ENCODE data around the gene TMEM132D. TPM values are rescaled to one million over a fixed set of nuclear protein-coding genes. Genes with fewer than 3 reads are reported as not detected.
"Not testable (repeated sequence)": the region's sequence is repeated elsewhere in the genome, so short reads cannot be mapped to it uniquely, and the experiment has no call there.

TMEM132D gene
- total RNA-seq, 1 donor: not detected

- Histone ChIP-seq H3K9me3 (ENCODE audit: low read depth, low read length) (peaks cover 2% of the 10 kb centered on the region), H3K4me1 (ENCODE audit: insufficient read depth, low read length) (no peaks in the 10 kb centered on the region), H3K27ac (ENCODE audit: low read depth, low read length) (no peak overlapping the region), H3K4me2 (ENCODE audit: insufficient read depth, low read length) (no peak overlapping the region), H3K36me3 (ENCODE audit: insufficient read depth, low read length) (no peaks in the 10 kb centered on the region), H3K79me2 (ENCODE audit: insufficient read depth, low read length) (no peaks in the 10 kb centered on the region), H3K4me3 (ENCODE audit: insufficient read depth, low read length) (no peak overlapping the region), H4K20me1 (ENCODE audit: insufficient read depth, low read length) (no peaks in the 10 kb centered on the region), H2AFZ (ENCODE audit: low read length) (no peak overlapping the region), H3K27me3 (ENCODE audit: insufficient read depth, low read length) (no peaks in the 10 kb centered on the region)
- TF ChIP-seq, protein P1, sequence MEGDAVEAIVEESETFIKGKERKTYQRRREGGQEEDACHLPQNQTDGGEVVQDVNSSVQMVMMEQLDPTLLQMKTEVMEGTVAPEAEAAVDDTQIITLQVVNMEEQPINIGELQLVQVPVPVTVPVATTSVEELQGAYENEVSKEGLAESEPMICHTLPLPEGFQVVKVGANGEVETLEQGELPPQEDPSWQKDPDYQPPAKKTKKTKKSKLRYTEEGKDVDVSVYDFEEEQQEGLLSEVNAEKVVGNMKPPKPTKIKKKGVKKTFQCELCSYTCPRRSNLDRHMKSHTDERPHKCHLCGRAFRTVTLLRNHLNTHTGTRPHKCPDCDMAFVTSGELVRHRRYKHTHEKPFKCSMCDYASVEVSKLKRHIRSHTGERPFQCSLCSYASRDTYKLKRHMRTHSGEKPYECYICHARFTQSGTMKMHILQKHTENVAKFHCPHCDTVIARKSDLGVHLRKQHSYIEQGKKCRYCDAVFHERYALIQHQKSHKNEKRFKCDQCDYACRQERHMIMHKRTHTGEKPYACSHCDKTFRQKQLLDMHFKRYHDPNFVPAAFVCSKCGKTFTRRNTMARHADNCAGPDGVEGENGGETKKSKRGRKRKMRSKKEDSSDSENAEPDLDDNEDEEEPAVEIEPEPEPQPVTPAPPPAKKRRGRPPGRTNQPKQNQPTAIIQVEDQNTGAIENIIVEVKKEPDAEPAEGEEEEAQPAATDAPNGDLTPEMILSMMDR (IDR thresholded peaks at IDR 0.05; ENCODE audit: extremely low read depth, low read depth, low read length): no peak
- DNase-seq (ENCODE audit: insufficient read length, low spot score, missing footprints): no peak
Observed at GRCh38 chr12:129544716-129545115, 359.1 kb downstream of the TMEM132D start.

DNA sequence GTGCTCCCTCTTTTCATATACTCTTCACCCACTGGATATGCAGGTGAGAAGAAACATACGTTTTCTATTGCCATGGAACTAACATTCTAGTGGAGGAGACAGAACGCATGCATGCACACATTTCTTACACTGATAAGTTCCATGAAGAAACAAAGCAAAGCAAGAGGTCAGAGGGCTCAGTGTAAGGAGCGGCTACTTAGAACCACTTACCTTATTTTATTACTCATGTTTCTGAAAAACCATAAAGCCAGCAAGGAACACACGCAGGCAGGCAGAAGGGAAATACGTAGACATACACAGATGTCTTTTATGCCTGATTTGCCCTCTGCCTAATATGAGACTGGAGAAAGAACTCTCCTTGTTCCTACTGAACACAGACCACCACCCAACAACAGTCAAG is 362.9 kb downstream of the TMEM132D start:
- Histone ChIP-seq H2AFZ (ENCODE audit: low read length) (no peak overlapping the region), H3K4me1 (ENCODE audit: insufficient read depth, low read length) (no peaks in the 10 kb centered on the region), H3K4me3 (ENCODE audit: insufficient read depth, low read length) (no peak overlapping the region), H3K27me3 (ENCODE audit: insufficient read depth, low read length) (no peaks in the 10 kb centered on the region), H3K36me3 (ENCODE audit: insufficient read depth, low read length) (no peaks in the 10 kb centered on the region), H4K20me1 (ENCODE audit: insufficient read depth, low read length) (no peaks in the 10 kb centered on the region), H3K9me3 (ENCODE audit: low read depth, low read length) (peaks cover 2% of the 10 kb centered on the region), H3K27ac (ENCODE audit: low read depth, low read length) (no peak overlapping the region), H3K79me2 (ENCODE audit: insufficient read depth, low read length) (no peaks in the 10 kb centered on the region), H3K4me2 (ENCODE audit: insufficient read depth, low read length) (no peak overlapping the region)
- DNase-seq (ENCODE audit: insufficient read length, low spot score, missing footprints): no peak
- TF ChIP-seq, protein P1 (IDR thresholded peaks at IDR 0.05; ENCODE audit: extremely low read depth, low read depth, low read length): no peak

- Histone ChIP-seq H3K27ac (ENCODE audit: low read depth, low read length) (no peak overlapping the region), H4K20me1 (ENCODE audit: insufficient read depth, low read length) (no peaks in the 10 kb centered on the region), H3K9me3 (ENCODE audit: low read depth, low read length) (peaks cover 2% of the 10 kb centered on the region), H3K27me3 (ENCODE audit: insufficient read depth, low read length) (no peaks in the 10 kb centered on the region), H3K4me1 (ENCODE audit: insufficient read depth, low read length) (no peaks in the 10 kb centered on the region), H3K4me2 (ENCODE audit: insufficient read depth, low read length) (no peak overlapping the region), H3K79me2 (ENCODE audit: insufficient read depth, low read length) (no peaks in the 10 kb centered on the region), H3K4me3 (ENCODE audit: insufficient read depth, low read length) (no peak overlapping the region), H2AFZ (ENCODE audit: low read length) (no peak overlapping the region), H3K36me3 (ENCODE audit: insufficient read depth, low read length) (no peaks in the 10 kb centered on the region)
- TF ChIP-seq, protein P1 (IDR thresholded peaks at IDR 0.05; ENCODE audit: extremely low read depth, low read depth, low read length): no peak
- no peak for DNase-seq (ENCODE audit: insufficient read length, low spot score, missing footprints)
Observed at GRCh38 chr12:129540249-129540648, 363.6 kb downstream of the TMEM132D start.

DNA sequence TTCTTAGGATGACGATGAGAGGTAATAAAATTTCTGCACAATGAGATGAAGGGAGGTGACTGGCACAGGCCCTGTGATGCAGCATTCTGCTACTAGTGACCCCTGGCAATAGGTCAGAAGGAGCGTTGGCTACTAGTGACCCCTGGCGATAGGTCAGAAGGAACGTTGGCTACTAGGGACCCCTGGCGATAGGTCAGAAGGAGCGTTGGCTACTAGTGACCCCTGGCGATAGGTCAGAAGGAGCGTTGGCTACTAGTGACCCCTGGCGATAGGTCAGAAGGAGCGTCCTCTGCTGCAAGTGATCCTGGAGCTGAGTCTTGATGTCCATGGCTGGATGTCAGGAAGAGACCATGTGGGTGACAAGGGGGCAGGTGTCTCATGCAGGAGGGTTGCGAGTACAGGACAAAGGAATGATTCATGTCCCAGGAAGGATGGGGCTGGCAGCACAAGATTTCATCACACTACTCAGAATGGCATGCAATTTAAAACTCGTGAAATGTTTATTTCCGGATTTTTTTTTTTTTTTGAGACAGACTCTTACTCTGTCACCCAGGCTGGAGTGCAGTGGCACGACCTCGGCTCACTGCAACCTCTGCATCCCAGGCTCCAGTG is 365.0 kb downstream of the TMEM132D start:
- H3K36me3 ChIP-seq (ENCODE audit: insufficient read depth, low read length); H3K9me3 ChIP-seq (ENCODE audit: low read depth, low read length); H3K4me1 ChIP-seq (ENCODE audit: insufficient read depth, low read length); H3K79me2 ChIP-seq (ENCODE audit: insufficient read depth, low read length); DNase-seq (ENCODE audit: insufficient read length, low spot score, missing footprints); H3K4me3 ChIP-seq (ENCODE audit: insufficient read depth, low read length); H2AFZ ChIP-seq (ENCODE audit: low read length); H4K20me1 ChIP-seq (ENCODE audit: insufficient read depth, low read length); H3K27ac ChIP-seq (ENCODE audit: low read depth, low read length); H3K4me2 ChIP-seq (ENCODE audit: insufficient read depth, low read length); H3K27me3 ChIP-seq (ENCODE audit: insufficient read depth, low read length): not testable (repeated sequence)

All from osteoblast (primary cell).